GM23248 (cell line): Measurements from ENCODE around the gene MAP1LC3B2. TPM values are rescaled to one million over a fixed set of nuclear protein-coding genes. Genes with fewer than 3 reads are reported as not detected.
A peak's percentile ranks its signal among the peaks of the same experiment; 100 is the strongest.

Source experiments
- DNase-seq: peaks from one replicate; pipeline ENCODE4 v3.0.0-alpha.2; 2015
- H2AFZ ChIP-seq: fragments of 200-600 bp; sonication (generic); 2 replicates; pipeline ENCODE4 v1.6.1; 2016; ENCODE audit warnings: antibody characterized with exemption
- H3F3A ChIP-seq: fragments of 200-600 bp; sonication (generic); 2 replicates; pipeline ENCODE4 v1.6.1; 2016; ENCODE audit warnings: mild to moderate bottlenecking, antibody characterized with exemption, mixed run types; ENCODE audit not compliant: insufficient read depth
- H3K27ac ChIP-seq: fragments of 200-600 bp; sonication (generic); 2 replicates; pipeline ENCODE4 v1.5.1; 2016; ENCODE audit warnings: mild to moderate bottlenecking
- H3K27me3 ChIP-seq: fragments of 200-600 bp; sonication (generic); replicated peaks from 2 replicates; pipeline ENCODE4 v1.6.1; 2016; ENCODE audit warnings: mild to moderate bottlenecking; ENCODE audit not compliant: insufficient read depth
- H3K36me3 ChIP-seq: fragments of 200-600 bp; sonication (generic); 2 replicates; pipeline ENCODE4 v1.6.1; 2016; ENCODE audit warnings: low read depth, mild to moderate bottlenecking
- H3K4me1 ChIP-seq: fragments of 200-600 bp; sonication (generic); 2 replicates; pipeline ENCODE4 v1.6.1; 2016; ENCODE audit warnings: mild to moderate bottlenecking; ENCODE audit not compliant: insufficient read depth
- H3K4me2 ChIP-seq: fragments of 200-600 bp; sonication (generic); one replicate; pipeline ENCODE4 v1.6.1; 2016; ENCODE audit warnings: mild to moderate bottlenecking; ENCODE audit not compliant: unreplicated experiment
- H3K4me3 ChIP-seq: fragments of 200-600 bp; sonication (generic); 2 replicates; pipeline ENCODE4 v1.5.1; 2016; ENCODE audit warnings: mild to moderate bottlenecking
- H3K79me2 ChIP-seq: fragments of 200-600 bp; sonication (generic); 2 replicates; pipeline ENCODE4 v1.6.1; 2016; ENCODE audit warnings: mild to moderate bottlenecking; ENCODE audit not compliant: insufficient read depth
- H3K9ac ChIP-seq: fragments of 200-600 bp; sonication (generic); 2 replicates; pipeline ENCODE4 v1.6.1; 2016; ENCODE audit warnings: mild to moderate bottlenecking
- H3K9me2 ChIP-seq: fragments of 200-600 bp; sonication (generic); 2 replicates; pipeline ENCODE4 v1.6.1; 2016; ENCODE audit warnings: mixed run types, mild to moderate bottlenecking, moderate library complexity; ENCODE audit not compliant: insufficient read depth
- H3K9me3 ChIP-seq: fragments of 200-600 bp; sonication (generic); one replicate; pipeline ENCODE4 v1.6.1; 2017; ENCODE audit warnings: low read depth
- H4K20me1 ChIP-seq: fragments of 200-600 bp; sonication (generic); 2 replicates; pipeline ENCODE4 v1.6.0; 2016; ENCODE audit not compliant: insufficient read depth
- EZH2 ChIP-seq: fragments of 200-600 bp; sonication (generic); IDR thresholded peaks from 2 replicates; pipeline ENCODE4 v1.6.1; 2018; ENCODE audit warnings: antibody characterized with exemption, mild to moderate bottlenecking; ENCODE audit not compliant: insufficient read depth, poor library complexity, severe bottlenecking
- EZH2phosphoT487 ChIP-seq: fragments of 200-600 bp; sonication (generic); IDR thresholded peaks from 2 replicates; pipeline ENCODE4 v1.6.1; 2018; ENCODE audit warnings: antibody characterized with exemption, moderate library complexity, mild to moderate bottlenecking, low read depth; ENCODE audit not compliant: insufficient read depth
- WGBS, 2 experiments: methylation state at CpG; one replicate each; pipeline ENCODE4 v1.1.6; 2015 to 2017; ENCODE audit warnings: low lambda C conversion rate in 2 of 2, low coverage in 1 of 2; ENCODE audit errors: missing lambda C conversion rate in 2 of 2; 5-methylcytosine and 5-hydroxymethylcytosine counted together
- in situ Hi-C: fragments of 300-500 bp; cut with MboI; formaldehyde crosslinking; loops from 2 replicates; pipeline ENCODE4 v1.15.0; 2020
- polyA plus RNA-seq: library from polyadenylated mRNA; unstranded; fragments of >200 nt; fragmentation: Nextera tagmentation; extraction: Ambion mirVana; gene quantifications from 2 replicates; pipeline ENCODE4 v1.2.1, GENCODE V29; 2016
- total RNA-seq: library from RNA; depleted of rRNA; stranded (reverse); fragments of >200 nt; shearing (Covaris generic); gene quantifications from 2 replicates; pipeline ENCODE4 v1.2.3, GENCODE V29; 2014

Gene MAP1LC3B2
- total and polyA plus RNA-seq, 2 experiments from 2014 or later, result 0.32 to 9.0 TPM

GRCh38 chr12:116607039-116607438, 47.9 kb downstream of the MAP1LC3B2 start:
- in situ Hi-C loops, result loop anchor here (25.0 kb wide), 1 partner anchor 595 kb away; no protein-coding TSS in a partner anchor

DNA sequence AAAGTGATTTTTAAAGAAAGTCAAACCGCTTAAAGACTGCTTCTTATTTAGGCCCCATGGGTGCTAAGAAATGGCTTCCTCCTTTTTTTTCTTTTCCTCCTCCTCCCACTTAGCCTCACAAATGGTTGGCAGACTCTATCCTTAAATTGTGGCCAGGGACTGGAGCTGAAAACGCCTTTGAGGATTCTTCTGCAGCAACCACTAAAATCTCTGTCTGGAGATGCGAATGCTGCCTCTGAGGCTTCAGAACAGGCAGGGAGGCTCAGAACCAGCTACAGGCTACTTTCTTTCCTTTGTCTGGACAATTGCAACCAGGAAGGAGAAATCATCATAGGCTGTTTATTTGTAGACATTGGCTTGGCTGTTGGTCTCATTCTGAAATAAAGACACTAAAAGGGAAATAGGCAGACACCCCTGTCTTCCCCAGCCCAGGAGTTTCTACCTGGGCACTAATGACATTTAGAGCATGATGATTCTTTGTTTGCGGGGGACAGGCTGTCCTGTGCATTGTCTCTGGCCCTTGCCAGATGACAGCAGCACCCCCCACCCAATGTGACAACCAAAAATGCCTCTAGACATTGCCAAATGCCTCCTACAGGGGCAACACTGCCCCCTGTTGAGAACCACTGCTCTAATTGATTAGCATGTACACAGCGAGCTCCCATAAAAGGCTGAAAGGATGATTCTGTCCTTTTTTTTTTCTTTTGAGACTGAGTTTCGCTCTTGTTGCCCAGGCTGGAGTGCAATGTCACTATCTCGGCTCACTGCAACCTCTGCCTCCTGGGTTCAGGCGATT, 50.3 kb downstream of the MAP1LC3B2 start:
- no peak overlapping the region for H3K4me2 ChIP-seq
- H3K27me3 ChIP-seq, result no peaks in the 10 kb centered on the region
- H3K9ac ChIP-seq, result no peak overlapping the region
- WGBS, 2 experiments, result 72 to 75% methylated on average over 8 of the region's 8 CpGs
- H3K79me2 ChIP-seq, result no peaks in the 10 kb centered on the region
- H4K20me1 ChIP-seq, result no peaks in the 10 kb centered on the region
- H3K36me3 ChIP-seq, result no peaks in the 10 kb centered on the region
- H2AFZ ChIP-seq, result no peak overlapping the region
- H3K27ac ChIP-seq, result no peak overlapping the region
- H3F3A ChIP-seq, result 0 out of 2 replicates have a peak, but pooled peaks cover 7% of the 10 kb centered on the region
- no peak overlapping the region for H3K4me3 ChIP-seq
- peaks cover 7% of the 10 kb centered on the region for H3K4me1 ChIP-seq
- DNase-seq, result peak; percentile 24
- TF ChIP-seq EZH2phosphoT487 (no peak), EZH2 (no peak)
- H3K9me3 ChIP-seq, result no peaks in the 10 kb centered on the region
- H3K9me2 ChIP-seq, result no peaks in the 10 kb centered on the region
- in situ Hi-C loops, result loop anchor here (25.0 kb wide), 1 partner anchor 597 kb away; no protein-coding TSS in a partner anchor

More at GRCh38 chr12:116607039-116607438, 47.9 kb downstream of the MAP1LC3B2 start:
- Histone ChIP-seq H3F3A (peaks cover 9% of the 10 kb centered on the region), H3K9me2 (no peaks in the 10 kb centered on the region), H3K27ac (no peak overlapping the region), H4K20me1 (no peaks in the 10 kb centered on the region), H2AFZ (no peak overlapping the region), H3K4me2 (no peak overlapping the region), H3K4me1 (peaks cover 17% of the 10 kb centered on the region), H3K27me3 (no peaks in the 10 kb centered on the region), H3K4me3 (no peak overlapping the region), H3K79me2 (no peaks in the 10 kb centered on the region), H3K9me3 (no peaks in the 10 kb centered on the region), H3K36me3 (no peaks in the 10 kb centered on the region), H3K9ac (no peak overlapping the region)
- WGBS, 2 experiments, result 67 to 76% methylated on average over 6 of the region's 6 CpGs
- peak; percentile 48 for DNase-seq
- TF ChIP-seq EZH2phosphoT487 (no peak), EZH2 (no peak)

DNA sequence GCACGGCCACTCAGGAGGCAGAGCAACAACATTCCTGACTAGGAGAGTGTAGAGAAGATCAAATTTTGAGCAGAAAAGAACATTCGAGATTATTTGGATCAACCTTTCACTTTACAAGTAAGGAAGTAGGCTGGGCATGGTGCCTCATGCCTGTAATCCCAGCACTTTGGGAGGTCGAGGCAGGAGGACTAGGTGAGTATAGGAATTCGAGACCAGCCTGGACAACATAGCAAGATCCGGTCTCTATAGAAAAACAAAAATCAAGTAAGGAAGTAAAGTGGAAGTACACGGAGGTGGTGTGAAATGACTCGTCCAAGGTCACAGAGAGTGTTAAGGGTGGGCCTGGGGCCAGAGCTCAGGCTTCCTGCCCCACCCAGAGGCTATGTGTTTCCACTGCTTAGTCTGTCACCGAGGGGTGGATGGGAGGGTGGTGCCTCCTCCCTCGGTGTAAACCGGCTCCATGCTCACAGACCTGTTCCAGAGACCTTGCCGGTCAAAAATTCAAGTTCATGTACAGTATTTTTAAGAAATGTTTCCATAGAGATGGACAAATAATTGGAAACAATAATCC, 51.9 kb downstream of the MAP1LC3B2 start:
- H3K27me3 ChIP-seq, result no peaks in the 10 kb centered on the region
- no peak overlapping the region for H3K27ac ChIP-seq
- no peak overlapping the region for H3K4me2 ChIP-seq
- no peak for TF ChIP-seq EZH2
- TF ChIP-seq EZH2phosphoT487, result no peak
- no peaks in the 10 kb centered on the region for H3K9me3 ChIP-seq
- 0 out of 2 replicates have a peak, but pooled peaks cover 7% of the 10 kb centered on the region for H3F3A ChIP-seq
- no peak overlapping the region for H2AFZ ChIP-seq
- in situ Hi-C loops, result loop anchor here (25.0 kb wide), 1 partner anchor 599 kb away; no protein-coding TSS in a partner anchor
- H4K20me1 ChIP-seq, result no peaks in the 10 kb centered on the region
- no peaks in the 10 kb centered on the region for H3K79me2 ChIP-seq
- peak; percentile 38 for DNase-seq
- H3K36me3 ChIP-seq, result no peaks in the 10 kb centered on the region
- no peak overlapping the region for H3K4me3 ChIP-seq
- WGBS, 2 experiments, result 78 to 80% methylated on average over 11 of the region's 11 CpGs
- H3K4me1 ChIP-seq, result no peaks in the 10 kb centered on the region
- H3K9me2 ChIP-seq, result no peaks in the 10 kb centered on the region
- no peak overlapping the region for H3K9ac ChIP-seq

GRCh38 chr12:116612436-116612835, 53.3 kb downstream of the MAP1LC3B2 start:
- TF ChIP-seq EZH2phosphoT487 (no peak), EZH2 (no peak)
- in situ Hi-C loops, result loop anchor here (25.0 kb wide), 1 partner anchor 600 kb away; no protein-coding TSS in a partner anchor

More at GRCh38 chr12:116612436-116612835, 53.3 kb downstream of the MAP1LC3B2 start:
- Histone ChIP-seq H3K36me3 (no peaks in the 10 kb centered on the region), H3K4me2 (no peak overlapping the region), H3K9ac (no peak overlapping the region), H2AFZ (no peak overlapping the region), H3K79me2 (no peaks in the 10 kb centered on the region), H3K4me1 (no peaks in the 10 kb centered on the region), H4K20me1 (no peaks in the 10 kb centered on the region), H3K27ac (no peak overlapping the region), H3K4me3 (no peak overlapping the region), H3F3A (0 out of 2 replicates have a peak, but pooled peaks cover 7% of the 10 kb centered on the region), H3K9me2 (no peaks in the 10 kb centered on the region), H3K27me3 (no peaks in the 10 kb centered on the region), H3K9me3 (no peaks in the 10 kb centered on the region)
- no peak for DNase-seq
- WGBS, 2 experiments, result 94 to 98% methylated on average over 5 to 6 of the region's 6 CpGs
